ENCODE measurements around the gene BEGAIN. TPM values are rescaled to one million over a fixed set of nuclear protein-coding genes. Genes with fewer than 3 reads are reported as not detected.

The BEGAIN gene
- total RNA-seq, 4 donors from 2014 or later: 0.68 to 2.8 (median 1.1) TPM

DNA sequence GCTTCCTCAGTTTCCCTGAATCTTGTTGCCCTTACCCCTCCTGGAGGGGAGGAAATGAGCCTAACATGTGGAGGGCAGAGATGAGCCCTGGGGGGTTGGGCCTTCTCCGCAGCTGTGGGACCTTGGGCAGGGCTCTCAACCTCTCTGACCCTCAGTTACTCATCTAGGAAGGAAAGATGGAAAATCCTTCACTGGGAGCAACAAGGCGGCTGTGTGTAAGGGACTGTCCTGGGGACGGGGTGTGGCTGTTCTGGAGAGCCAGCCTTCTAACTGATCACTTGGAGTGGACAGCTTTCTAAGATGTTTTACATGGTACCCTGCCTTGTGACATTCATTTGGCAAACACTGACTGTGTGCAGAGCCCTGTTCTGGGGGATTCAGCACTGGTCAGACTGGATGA is 14.7 kb downstream of the BEGAIN start:
- Histone ChIP-seq H3K36me3 (no peaks in the 10 kb centered on the region), H3K4me3 (no peak overlapping the region), H3K27me3 (peaks cover 64% of the 10 kb centered on the region), H3K27ac (no peak overlapping the region), H3K9me3 (no peaks in the 10 kb centered on the region), H3K4me1 (peaks cover 16% of the 10 kb centered on the region)
- DNase-seq (ENCODE audit: low spot score in 2 of 2): no peak
- no CpG with 5 or more reads among the region's 3 CpGs for WGBS
- TF ChIP-seq, protein P1, sequence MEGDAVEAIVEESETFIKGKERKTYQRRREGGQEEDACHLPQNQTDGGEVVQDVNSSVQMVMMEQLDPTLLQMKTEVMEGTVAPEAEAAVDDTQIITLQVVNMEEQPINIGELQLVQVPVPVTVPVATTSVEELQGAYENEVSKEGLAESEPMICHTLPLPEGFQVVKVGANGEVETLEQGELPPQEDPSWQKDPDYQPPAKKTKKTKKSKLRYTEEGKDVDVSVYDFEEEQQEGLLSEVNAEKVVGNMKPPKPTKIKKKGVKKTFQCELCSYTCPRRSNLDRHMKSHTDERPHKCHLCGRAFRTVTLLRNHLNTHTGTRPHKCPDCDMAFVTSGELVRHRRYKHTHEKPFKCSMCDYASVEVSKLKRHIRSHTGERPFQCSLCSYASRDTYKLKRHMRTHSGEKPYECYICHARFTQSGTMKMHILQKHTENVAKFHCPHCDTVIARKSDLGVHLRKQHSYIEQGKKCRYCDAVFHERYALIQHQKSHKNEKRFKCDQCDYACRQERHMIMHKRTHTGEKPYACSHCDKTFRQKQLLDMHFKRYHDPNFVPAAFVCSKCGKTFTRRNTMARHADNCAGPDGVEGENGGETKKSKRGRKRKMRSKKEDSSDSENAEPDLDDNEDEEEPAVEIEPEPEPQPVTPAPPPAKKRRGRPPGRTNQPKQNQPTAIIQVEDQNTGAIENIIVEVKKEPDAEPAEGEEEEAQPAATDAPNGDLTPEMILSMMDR (IDR thresholded peaks at IDR 0.05): no peak
- no peak for TF ChIP-seq POLR2A (IDR thresholded peaks at IDR 0.05)
- TF ChIP-seq POLR2AphosphoS5 (IDR thresholded peaks at IDR 0.05): no peak
- no peak for TF ChIP-seq EP300 (IDR thresholded peaks at IDR 0.05)

- 89% methylated on average over 8 of the region's 16 CpGs for WGBS
- H3K9me3 ChIP-seq: no peaks in the 10 kb centered on the region
- H3K27ac ChIP-seq: no peak overlapping the region
- peaks cover 23% of the 10 kb centered on the region for H3K4me1 ChIP-seq
- H3K4me3 ChIP-seq: no peak overlapping the region
- H3K27me3 ChIP-seq: peaks cover 71% of the 10 kb centered on the region
- no peak for TF ChIP-seq POLR2AphosphoS5 (IDR thresholded peaks at IDR 0.05)
- no peak for TF ChIP-seq EP300 (IDR thresholded peaks at IDR 0.05)
- TF ChIP-seq POLR2A (IDR thresholded peaks at IDR 0.05): no peak
- TF ChIP-seq, protein P1 (IDR thresholded peaks at IDR 0.05): no peak
- no peaks in the 10 kb centered on the region for H3K36me3 ChIP-seq
- DNase-seq (ENCODE audit: low spot score in 2 of 2): no peak
Measured at GRCh38 chr14:100571837-100572236, 15.4 kb downstream of the BEGAIN start.

- Histone ChIP-seq H3K27me3 (peaks cover 78% of the 10 kb centered on the region), H3K4me1 (peaks cover 24% of the 10 kb centered on the region), H3K4me3 (no peak overlapping the region), H3K27ac (no peak overlapping the region), H3K9me3 (no peaks in the 10 kb centered on the region), H3K36me3 (no peaks in the 10 kb centered on the region)
- TF ChIP-seq, protein P1 (IDR thresholded peaks at IDR 0.05): no peak
- no peak for TF ChIP-seq POLR2A (IDR thresholded peaks at IDR 0.05)
- no peak for TF ChIP-seq POLR2AphosphoS5 (IDR thresholded peaks at IDR 0.05)
- TF ChIP-seq EP300 (IDR thresholded peaks at IDR 0.05): no peak
- DNase-seq (ENCODE audit: low spot score in 2 of 2): no peak
- WGBS: 77% methylated on average over 10 of the region's 23 CpGs
Measured at GRCh38 chr14:100570726-100571454, 16.3 kb downstream of the BEGAIN start.

- TF ChIP-seq EP300 (IDR thresholded peaks at IDR 0.05): no peak
- no peak for TF ChIP-seq POLR2A (IDR thresholded peaks at IDR 0.05)
- TF ChIP-seq, protein P1 (IDR thresholded peaks at IDR 0.05): no peak
- TF ChIP-seq POLR2AphosphoS5 (IDR thresholded peaks at IDR 0.05): no peak
- no peak for DNase-seq (ENCODE audit: low spot score in 2 of 2)
- peaks cover 83% of the 10 kb centered on the region for H3K27me3 ChIP-seq
- H3K4me3 ChIP-seq: no peak overlapping the region
- H3K36me3 ChIP-seq: no peaks in the 10 kb centered on the region
- no peak overlapping the region for H3K27ac ChIP-seq
- 48% methylated on average over 13 of the region's 14 CpGs for WGBS
- no peaks in the 10 kb centered on the region for H3K9me3 ChIP-seq
- peaks cover 24% of the 10 kb centered on the region for H3K4me1 ChIP-seq
Measured at GRCh38 chr14:100569734-100570286, 17.4 kb downstream of the BEGAIN start.

DNA sequence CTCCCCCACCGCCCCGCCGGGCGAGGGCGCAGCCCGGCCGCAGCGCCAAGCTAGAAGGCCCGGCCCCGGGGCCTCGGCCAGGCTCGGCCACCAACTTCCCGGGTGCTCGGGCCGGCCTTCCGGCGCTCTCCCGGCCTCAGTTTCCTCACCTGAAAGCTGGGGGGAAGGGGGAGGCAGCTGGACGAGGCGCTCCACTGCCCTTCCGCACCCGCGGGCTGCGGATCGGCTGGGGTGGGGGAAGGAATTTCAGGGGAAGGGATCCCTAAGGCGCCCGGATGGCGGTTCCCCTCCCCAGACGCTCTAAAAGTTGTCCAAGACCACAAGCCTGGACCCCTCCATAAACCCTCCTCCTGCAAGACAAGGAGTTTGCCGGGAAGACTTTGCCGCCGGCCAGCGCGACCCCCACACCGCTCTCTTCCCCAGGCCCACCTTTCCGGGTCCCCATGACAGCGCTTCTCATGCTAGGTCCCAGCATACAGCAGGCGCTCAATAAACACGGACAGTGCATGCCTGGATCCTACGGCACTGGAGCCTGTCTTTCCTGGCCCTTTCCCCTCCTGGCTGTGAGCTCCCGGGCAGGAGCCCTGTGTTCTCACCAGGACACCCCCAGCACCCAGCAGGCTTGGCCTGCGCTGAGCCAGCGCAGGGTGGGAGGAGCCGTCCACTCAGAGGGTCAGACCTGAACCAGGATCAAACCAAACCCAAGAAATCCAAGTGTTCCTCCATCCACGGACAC is 18.1 kb downstream of the BEGAIN start:
- no peak for DNase-seq (ENCODE audit: low spot score in 2 of 2)
- peaks cover 83% of the 10 kb centered on the region for H3K27me3 ChIP-seq
- H3K4me1 ChIP-seq: peaks cover 24% of the 10 kb centered on the region
- TF ChIP-seq EP300 (IDR thresholded peaks at IDR 0.05): no peak
- no peak for TF ChIP-seq POLR2AphosphoS5 (IDR thresholded peaks at IDR 0.05)
- TF ChIP-seq POLR2A (IDR thresholded peaks at IDR 0.05): no peak
- H3K9me3 ChIP-seq: no peaks in the 10 kb centered on the region
- 18% methylated on average over 23 of the region's 45 CpGs for WGBS
- peak overlapping the region; percentile 53 for H3K4me3 ChIP-seq
- no peak overlapping the region for H3K27ac ChIP-seq
- no peaks in the 10 kb centered on the region for H3K36me3 ChIP-seq

Data from suprapubic skin (tissue), 4 donors.